Colonic mucosa (tissue), 4 donors: ENCODE data around the gene TGFBR3L. TPM values are rescaled to one million over a fixed set of nuclear protein-coding genes. Genes with fewer than 3 reads are reported as not detected.

Experiments
- DNase-seq: peaks from one replicate; pipeline ENCODE4 v3.0.0-alpha.2; 2020
- H3K27ac ChIP-seq: fragments of 200-600 bp; one replicate; pipeline ENCODE4 v1.8.0; 2021
- H3K27me3 ChIP-seq: fragments of 200-600 bp; one replicate; pipeline ENCODE4 v1.8.0; 2021
- H3K36me3 ChIP-seq: fragments of 200-600 bp; one replicate; pipeline ENCODE4 v1.8.0; 2021
- H3K4me1 ChIP-seq: fragments of 200-600 bp; one replicate; pipeline ENCODE4 v1.8.0; 2021; ENCODE audit warnings: mild to moderate bottlenecking
- H3K4me3 ChIP-seq: fragments of 200-600 bp; one replicate; pipeline ENCODE4 v1.8.0; 2021
- H3K9ac ChIP-seq, 2 donors: one replicate each; pipeline ENCODE4 v1.7.0; 2013; ENCODE audit warnings: control low read depth in 2 of 2, low read depth in 2 of 2, low read length in 2 of 2
- H3K9me3 ChIP-seq: fragments of 200-600 bp; one replicate; pipeline ENCODE4 v1.8.0; 2021
- intact Hi-C: fragments of 100-400 bp; cut with DNase I; formaldehyde crosslinking; loops from one replicate; pipeline ENCODE4 v1.14.1; 2022
- total RNA-seq, 2 donors: library from RNA; stranded (reverse); fragmentation: NEBNext Ultra II Directional in 1 of 2; extraction: Animal tissue kit (Norgen Biotek cat#: 25700) in 1 of 2; gene quantifications; one replicate each; pipeline ENCODE4 v1.2.1, GENCODE V29; 2021
- TF ChIP-seq, protein P1 (sequence below): fragments of 200-600 bp; IDR thresholded peaks from one replicate; pipeline ENCODE4 v1.8.0; 2022; ENCODE audit warnings: antibody characterized with exemption, mild to moderate bottlenecking
- donor health status: healthy.
- donor health status: DM: no; HTN: no; CAD: no.
- donor health status: DM: no; HTN: no; CAD: no.

Gene TGFBR3L
- total RNA-seq, 2 donors from 2014 or later, result not detected

- intact Hi-C loops, result no loop called here
- no peak overlapping the region for H3K4me3 ChIP-seq
These were observed 31.5 kb upstream of the TGFBR3L start for GRCh38 chr19:7883105-7883504.

GRCh38 chr19:7883796-7884570 is 30.6 kb upstream of the TGFBR3L start:
- Histone ChIP-seq H3K27ac (no peak overlapping the region), H3K27me3 (peaks cover 5% of the 10 kb centered on the region), H3K4me3 (no peak overlapping the region), H3K36me3 (no peaks in the 10 kb centered on the region), H3K9ac (no peak overlapping the region), H3K9me3 (no peaks in the 10 kb centered on the region), H3K4me1 (peaks cover 8% of the 10 kb centered on the region)
- no peak for DNase-seq
- intact Hi-C loops, result no loop called here
- TF ChIP-seq, protein P1, sequence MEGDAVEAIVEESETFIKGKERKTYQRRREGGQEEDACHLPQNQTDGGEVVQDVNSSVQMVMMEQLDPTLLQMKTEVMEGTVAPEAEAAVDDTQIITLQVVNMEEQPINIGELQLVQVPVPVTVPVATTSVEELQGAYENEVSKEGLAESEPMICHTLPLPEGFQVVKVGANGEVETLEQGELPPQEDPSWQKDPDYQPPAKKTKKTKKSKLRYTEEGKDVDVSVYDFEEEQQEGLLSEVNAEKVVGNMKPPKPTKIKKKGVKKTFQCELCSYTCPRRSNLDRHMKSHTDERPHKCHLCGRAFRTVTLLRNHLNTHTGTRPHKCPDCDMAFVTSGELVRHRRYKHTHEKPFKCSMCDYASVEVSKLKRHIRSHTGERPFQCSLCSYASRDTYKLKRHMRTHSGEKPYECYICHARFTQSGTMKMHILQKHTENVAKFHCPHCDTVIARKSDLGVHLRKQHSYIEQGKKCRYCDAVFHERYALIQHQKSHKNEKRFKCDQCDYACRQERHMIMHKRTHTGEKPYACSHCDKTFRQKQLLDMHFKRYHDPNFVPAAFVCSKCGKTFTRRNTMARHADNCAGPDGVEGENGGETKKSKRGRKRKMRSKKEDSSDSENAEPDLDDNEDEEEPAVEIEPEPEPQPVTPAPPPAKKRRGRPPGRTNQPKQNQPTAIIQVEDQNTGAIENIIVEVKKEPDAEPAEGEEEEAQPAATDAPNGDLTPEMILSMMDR, result no peak

More at GRCh38 chr19:7883105-7883504, 31.5 kb upstream of the TGFBR3L start:
- H3K36me3 ChIP-seq, result no peaks in the 10 kb centered on the region
- no peak for DNase-seq
- TF ChIP-seq, protein P1, result no peak
- H3K9ac ChIP-seq, result no peak overlapping the region
- no peak overlapping the region for H3K27ac ChIP-seq
- H3K9me3 ChIP-seq, result no peaks in the 10 kb centered on the region
- H3K27me3 ChIP-seq, result no peaks in the 10 kb centered on the region
- peaks cover 5% of the 10 kb centered on the region for H3K4me1 ChIP-seq

- intact Hi-C loops, result no loop called here
- no peak overlapping the region for H3K27ac ChIP-seq
- no peak overlapping the region for H3K4me3 ChIP-seq
- TF ChIP-seq, protein P1, result no peak
- H3K36me3 ChIP-seq, result no peaks in the 10 kb centered on the region
- H3K9ac ChIP-seq, result no peak overlapping the region
- DNase-seq, result no peak
- no peaks in the 10 kb centered on the region for H3K9me3 ChIP-seq
- peaks cover 5% of the 10 kb centered on the region for H3K27me3 ChIP-seq
- H3K4me1 ChIP-seq, result peaks cover 8% of the 10 kb centered on the region
These were observed 28.8 kb upstream of the TGFBR3L start for GRCh38 chr19:7885818-7886217.

GRCh38 chr19:7887408-7888144 is 27.1 kb upstream of the TGFBR3L start:
- peaks cover 5% of the 10 kb centered on the region for H3K27me3 ChIP-seq
- no peak overlapping the region for H3K4me3 ChIP-seq
- intact Hi-C loops, result no loop called here
- TF ChIP-seq, protein P1, result no peak
- H3K36me3 ChIP-seq, result no peaks in the 10 kb centered on the region
- H3K9ac ChIP-seq, result no peak overlapping the region
- no peak for DNase-seq
- H3K9me3 ChIP-seq, result no peaks in the 10 kb centered on the region
- peaks cover 8% of the 10 kb centered on the region for H3K4me1 ChIP-seq
- no peak overlapping the region for H3K27ac ChIP-seq

DNA sequence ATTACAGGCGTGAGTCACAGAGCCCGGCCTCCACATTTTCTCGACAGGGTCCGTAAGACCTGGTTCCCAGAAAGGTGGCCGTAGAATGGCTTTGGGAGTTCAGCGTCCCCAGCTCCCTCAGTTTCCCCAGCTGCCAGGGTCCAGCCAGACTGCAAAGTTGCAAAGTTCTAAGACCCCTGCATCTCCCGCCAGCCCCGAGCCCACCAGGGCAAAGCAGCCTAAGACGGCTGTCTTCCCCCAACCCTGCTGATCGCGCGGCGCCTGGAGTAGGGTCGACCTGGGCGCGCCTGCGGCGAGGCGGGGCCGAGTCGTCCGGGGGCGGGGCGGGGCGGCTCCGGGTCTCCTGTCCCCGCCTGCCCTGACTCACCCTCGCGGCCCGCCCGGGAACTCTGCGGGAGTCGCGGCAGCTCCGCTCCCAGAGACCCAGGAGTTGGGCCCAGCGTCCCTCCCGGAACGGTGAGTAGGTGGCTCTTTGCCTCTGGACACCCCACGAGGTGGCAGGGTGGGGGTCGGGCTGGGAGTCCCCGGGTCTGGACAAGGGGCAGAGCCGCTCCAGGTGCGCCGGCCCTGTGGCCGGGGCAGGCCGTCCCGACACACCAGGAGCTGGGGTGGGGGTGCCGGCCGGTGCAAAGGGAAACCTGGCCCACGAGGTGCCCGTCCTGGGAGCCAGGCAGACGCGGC is 26.3 kb upstream of the TGFBR3L start, which contains the start of gene LRRC8E:
Gene LRRC8E (plus strand): TSS at position 366 of the 681 bp plus-strand sequence. CDS start 7,094 bp downstream, outside the sequence.
- H3K27me3 ChIP-seq, result peaks cover 5% of the 10 kb centered on the region

More for the DNA sequence above, 26.3 kb upstream of the TGFBR3L start, which contains the start of gene LRRC8E:
- no peaks in the 10 kb centered on the region for H3K9me3 ChIP-seq
- no peaks in the 10 kb centered on the region for H3K36me3 ChIP-seq
- TF ChIP-seq, protein P1, result no peak
- no peak within 1 kb of the TSS for H3K27ac ChIP-seq
- peaks cover 8% of the 10 kb centered on the region for H3K4me1 ChIP-seq
- peak; percentile 77 for DNase-seq
- peak within 1 kb of the TSS; percentile 53 for H3K4me3 ChIP-seq
- peak within 1 kb of the TSS; percentile 34 to 58 for H3K9ac ChIP-seq
- intact Hi-C loops, result no loop called here
